OCI-LY7 (cell line): ENCODE results near the gene IFI30. TPM values are rescaled to one million over a fixed set of nuclear protein-coding genes. Genes with fewer than 3 reads are reported as not detected.

Experiments used
- BruUV-seq: library from RNA; stranded (reverse); fragments of 400-500 nt; replicated peaks from 2 replicates; lab custom pipeline; 2021; lab: Mats Ljungman, UMichigan
- CTCF ChIA-PET: fragments of 300-600 bp; sonication (Branson Sonifier 250); formaldehyde crosslinking; loops from one replicate; lab custom pipeline; 2022; ENCODE audit warnings: antibody characterized with exemption; ENCODE audit not compliant: unreplicated experiment; lab: Charles Lee
- POLR2A ChIA-PET: fragments of 300-600 bp; sonication (Branson Sonifier 250); formaldehyde crosslinking; loops from one replicate; lab custom pipeline; 2022; ENCODE audit warnings: antibody characterized with exemption; lab: Charles Lee
- DNase-seq: peaks from one replicate; pipeline ENCODE4 v3.0.0-alpha.2; 2015; ENCODE audit warnings: low spot score
- H2AFZ ChIP-seq: fragments of 200-600 bp; sonication (generic), shearing (Covaris generic); 2 replicates; pipeline ENCODE4 v1.6.1; 2014; ENCODE audit warnings: mild to moderate bottlenecking, antibody characterized with exemption, low read length, moderate library complexity
- H3K27ac ChIP-seq: fragments of 200-600 bp; sonication (generic); 2 replicates; pipeline ENCODE4 v1.5.1; 2014; ENCODE audit warnings: mixed run types, low read depth, mild to moderate bottlenecking, moderate library complexity, low read length, inconsistent platforms; ENCODE audit not compliant: poor library complexity, severe bottlenecking
- H3K36me3 ChIP-seq: fragments of 200-600 bp; sonication (generic); 2 replicates; pipeline ENCODE4 v1.6.1; 2014; ENCODE audit warnings: mild to moderate bottlenecking, antibody characterized with exemption, low read length, moderate library complexity, mixed read lengths; ENCODE audit not compliant: insufficient read depth
- H3K4me1 ChIP-seq: fragments of 200-600 bp; sonication (generic); 2 replicates; pipeline ENCODE4 v1.5.1; 2014; ENCODE audit warnings: mild to moderate bottlenecking, low read length; ENCODE audit not compliant: insufficient read depth, poor library complexity, severe bottlenecking
- H3K4me2 ChIP-seq: fragments of 200-600 bp; sonication (generic); 2 replicates; pipeline ENCODE4 v1.6.1; 2014; ENCODE audit warnings: mild to moderate bottlenecking, low read length
- H3K4me3 ChIP-seq: fragments of 200-600 bp; sonication (generic); 2 replicates; pipeline ENCODE4 v1.5.1; 2014; ENCODE audit warnings: mild to moderate bottlenecking, low read depth, low read length; ENCODE audit not compliant: poor library complexity, severe bottlenecking
- H3K79me2 ChIP-seq: fragments of 200-600 bp; sonication (generic); 2 replicates; pipeline ENCODE4 v1.6.1; 2016; ENCODE audit warnings: low read depth, mild to moderate bottlenecking, low read length, moderate library complexity, mixed read lengths; ENCODE audit not compliant: insufficient read depth
- H3K9me2 ChIP-seq: fragments of 200-600 bp; sonication (generic); 2 replicates; pipeline ENCODE4 v1.6.1; 2016; ENCODE audit warnings: mild to moderate bottlenecking, low read length, mixed read lengths; ENCODE audit not compliant: insufficient read depth
- H3K9me3 ChIP-seq: fragments of 200-600 bp; sonication (generic); 2 replicates; pipeline ENCODE4 v1.6.1; 2014; ENCODE audit warnings: mild to moderate bottlenecking, mixed run types, low read length, mixed read lengths
- H4K20me1 ChIP-seq: fragments of 200-600 bp; sonication (generic); 2 replicates; pipeline ENCODE4 v1.6.1; 2014; ENCODE audit warnings: mild to moderate bottlenecking, antibody characterized with exemption, low read length, moderate library complexity, mixed read lengths; ENCODE audit not compliant: insufficient read depth
- CTCF ChIP-seq: fragments of 200-600 bp; sonication (generic); conservative IDR thresholded peaks from 2 replicates; pipeline ENCODE4 v1.5.1; 2014; ENCODE audit warnings: mild to moderate bottlenecking, antibody characterized with exemption, low read length, moderate library complexity, mixed read lengths
- EZH2phosphoT487 ChIP-seq: fragments of 200-600 bp; sonication (generic); IDR thresholded peaks from 2 replicates; pipeline ENCODE4 v1.6.1; 2018; ENCODE audit warnings: low read depth, borderline replicate concordance, mild to moderate bottlenecking, mixed run types, antibody characterized with exemption, low read length, moderate library complexity, mixed read lengths
- intact Hi-C: fragments of 100-400 bp; cut with micrococcal nuclease; formaldehyde crosslinking; loops from one replicate; pipeline ENCODE4 v1.10.0; 2022; ENCODE audit not compliant: unreplicated experiment
- total RNA-seq, 2 experiments: library from RNA; depleted of rRNA in 1 of 2; stranded (reverse); fragments of >200 nt in 1 of 2; shearing (Covaris generic) in 1 of 2; gene quantifications; 2 replicates each; pipeline ENCODE4 v1.2.3, GENCODE V29; 2014 to 2022

The IFI30 gene
- total RNA-seq, 2 experiments from 2014 or later, result 170 to 195 TPM

DNA sequence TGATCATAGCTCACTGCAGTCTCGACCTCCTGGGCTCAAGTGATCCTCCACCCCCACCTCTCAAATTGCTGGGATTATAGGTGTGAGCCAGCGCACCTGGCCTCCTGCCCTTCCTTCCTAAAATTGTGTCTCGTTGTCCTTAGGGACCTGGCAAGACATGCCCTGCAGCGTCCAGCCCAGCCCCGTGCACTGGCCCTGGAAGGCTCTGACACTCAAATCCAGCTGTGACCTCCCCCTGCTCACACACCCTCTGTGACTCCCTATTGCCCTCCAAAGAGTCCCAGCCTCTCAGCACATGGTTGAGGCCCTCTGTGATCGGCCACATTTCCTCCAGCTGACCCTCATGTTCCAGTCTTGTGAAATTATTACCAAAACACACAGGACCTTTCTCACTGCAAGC is 24.3 kb downstream of the IFI30 start:
- ChIA-PET CTCF (no interaction called here), POLR2A (no interaction called here)
- peaks cover 24% of the 10 kb centered on the region; the same call in 1 of the 2 replicates for H3K79me2 ChIP-seq
- peaks cover 12% of the 10 kb centered on the region; the same call in 1 of the 2 replicates for H4K20me1 ChIP-seq
- DNase-seq, result no peak
- BruUV-seq, result no TSS peak
- peaks cover 67% of the 10 kb centered on the region for H3K36me3 ChIP-seq
- H3K9me2 ChIP-seq, result no peaks in the 10 kb centered on the region
- no peak overlapping the region for H3K27ac ChIP-seq
- TF ChIP-seq EZH2phosphoT487 (no peak), CTCF (no peak)
- peaks cover 24% of the 10 kb centered on the region for H3K4me1 ChIP-seq
- intact Hi-C loops, result no loop called here
- H3K9me3 ChIP-seq, result no peaks in the 10 kb centered on the region
- no peak overlapping the region for H3K4me3 ChIP-seq
- no peak overlapping the region for H2AFZ ChIP-seq
- H3K4me2 ChIP-seq, result no peak overlapping the region

- BruUV-seq, result no TSS peak
- ChIA-PET CTCF (no interaction called here), POLR2A (interaction anchor here (0.6 kb wide), 1 partner anchor 32 kb away, joined by 3 read pairs; no protein-coding TSS in a partner anchor)
- peaks cover 28% of the 10 kb centered on the region for H3K4me1 ChIP-seq
- H2AFZ ChIP-seq, result no peak overlapping the region
- no peak overlapping the region for H3K4me3 ChIP-seq
- H4K20me1 ChIP-seq, result peaks cover 12% of the 10 kb centered on the region; the same call in 1 of the 2 replicates
- H3K79me2 ChIP-seq, result peaks cover 29% of the 10 kb centered on the region; the same call in 1 of the 2 replicates
- peaks cover 67% of the 10 kb centered on the region for H3K36me3 ChIP-seq
- no peak for DNase-seq
- H3K9me2 ChIP-seq, result no peaks in the 10 kb centered on the region
- no peak overlapping the region for H3K27ac ChIP-seq
- no peaks in the 10 kb centered on the region for H3K9me3 ChIP-seq
- intact Hi-C loops, result no loop called here
- H3K4me2 ChIP-seq, result no peak overlapping the region
- TF ChIP-seq CTCF, result no peak
- TF ChIP-seq EZH2phosphoT487, result no peak
Measured at GRCh38 chr19:18198374-18198773, 24.8 kb downstream of the IFI30 start.

DNA sequence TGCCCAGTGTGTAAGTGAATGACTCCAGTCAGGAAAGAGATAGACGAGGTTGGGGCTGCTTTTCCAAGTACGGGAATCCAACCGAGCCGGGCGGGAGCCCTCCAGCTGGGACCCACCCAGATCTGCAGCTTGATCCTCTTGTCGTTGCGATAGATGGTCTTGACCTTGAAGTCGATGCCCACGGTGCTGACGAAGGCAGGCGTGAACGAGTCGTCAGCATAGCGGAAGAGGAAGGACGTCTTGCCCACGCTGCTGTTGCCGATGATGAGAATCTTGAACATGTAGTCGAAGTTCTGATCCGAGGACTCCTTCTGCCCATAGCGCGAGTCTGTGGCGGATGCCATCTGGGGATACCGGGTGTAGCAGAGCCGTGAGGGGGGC is 28.8 kb downstream of the IFI30 start:
- Histone ChIP-seq H3K27ac (no peak overlapping the region), H3K79me2 (peaks cover 32% of the 10 kb centered on the region), H3K36me3 (peaks cover 50% of the 10 kb centered on the region), H3K4me1 (peaks cover 26% of the 10 kb centered on the region), H3K9me2 (no peaks in the 10 kb centered on the region), H3K4me2 (peak overlapping the region; percentile 78), H2AFZ (no peak overlapping the region), H4K20me1 (no peaks in the 10 kb centered on the region; the same call in 1 of the 2 replicates), H3K4me3 (peak overlapping the region; percentile 80), H3K9me3 (no peaks in the 10 kb centered on the region)
- ChIA-PET POLR2A (no interaction called here), CTCF (no interaction called here)
- intact Hi-C loops, result no loop called here
- DNase-seq, result no peak
- no TSS peak for BruUV-seq
- TF ChIP-seq EZH2phosphoT487 (no peak), CTCF (no peak)
